ENCODE measurements around the gene DCP1A.

- TF ChIP-seq, protein P1, sequence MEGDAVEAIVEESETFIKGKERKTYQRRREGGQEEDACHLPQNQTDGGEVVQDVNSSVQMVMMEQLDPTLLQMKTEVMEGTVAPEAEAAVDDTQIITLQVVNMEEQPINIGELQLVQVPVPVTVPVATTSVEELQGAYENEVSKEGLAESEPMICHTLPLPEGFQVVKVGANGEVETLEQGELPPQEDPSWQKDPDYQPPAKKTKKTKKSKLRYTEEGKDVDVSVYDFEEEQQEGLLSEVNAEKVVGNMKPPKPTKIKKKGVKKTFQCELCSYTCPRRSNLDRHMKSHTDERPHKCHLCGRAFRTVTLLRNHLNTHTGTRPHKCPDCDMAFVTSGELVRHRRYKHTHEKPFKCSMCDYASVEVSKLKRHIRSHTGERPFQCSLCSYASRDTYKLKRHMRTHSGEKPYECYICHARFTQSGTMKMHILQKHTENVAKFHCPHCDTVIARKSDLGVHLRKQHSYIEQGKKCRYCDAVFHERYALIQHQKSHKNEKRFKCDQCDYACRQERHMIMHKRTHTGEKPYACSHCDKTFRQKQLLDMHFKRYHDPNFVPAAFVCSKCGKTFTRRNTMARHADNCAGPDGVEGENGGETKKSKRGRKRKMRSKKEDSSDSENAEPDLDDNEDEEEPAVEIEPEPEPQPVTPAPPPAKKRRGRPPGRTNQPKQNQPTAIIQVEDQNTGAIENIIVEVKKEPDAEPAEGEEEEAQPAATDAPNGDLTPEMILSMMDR (IDR thresholded peaks at IDR 0.05; ENCODE audit: extremely low read depth in 1 of 2, insufficient read depth in 1 of 2, low read depth in 1 of 2, low read length in 2 of 2), result no peak
- TF ChIP-seq EZH2 (IDR thresholded peaks at IDR 0.05; ENCODE audit: borderline replicate concordance, low read depth, low read length, severe bottlenecking), result no peak
- TF ChIP-seq POLR2A (IDR thresholded peaks at IDR 0.05; ENCODE audit: low read depth, low read length), result no peak
- TF ChIP-seq POLR2AphosphoS5 (IDR thresholded peaks at IDR 0.05; ENCODE audit: insufficient read depth, low read depth, low read length), result no peak
Observed at GRCh38 chr3:53361852-53362251, 14.5 kb upstream of the DCP1A start.

Data from endothelial cell of umbilical vein (primary cell).